ENCODE results near the gene EYA2. TPM values are rescaled to one million over a fixed set of nuclear protein-coding genes. Genes with fewer than 3 reads are reported as not detected.

The EYA2 gene
- polyA plus RNA-seq, 3 donors: 0.04 to 0.16 TPM; not detected in 1

DNA sequence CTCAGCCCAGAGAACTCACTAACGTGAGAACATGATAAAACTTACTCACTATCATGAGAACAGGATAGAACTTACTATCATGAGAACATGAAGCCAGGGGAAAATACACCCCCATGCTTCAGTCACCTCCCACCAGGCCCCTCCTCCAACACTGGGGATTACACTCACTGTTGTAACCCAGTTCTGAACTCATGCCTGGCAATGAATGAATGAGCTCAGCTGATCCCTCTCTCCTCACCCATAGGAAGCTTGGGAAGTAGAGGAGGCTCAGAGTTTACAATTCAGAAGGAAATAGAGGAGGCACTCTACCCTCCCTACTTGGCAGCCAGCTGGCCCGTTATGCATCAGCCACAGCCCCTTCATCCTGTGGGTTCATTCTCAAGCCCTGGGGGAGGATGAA, 102.5 kb downstream of the EYA2 start:
- H3K9me3 Mint-ChIP-seq: peaks cover 0 to 5% (median 3%) of the 10 kb centered on the region in 7 donors
- H3K27me3 Mint-ChIP-seq (ENCODE audit: low read depth in 3 of 3): peaks cover 2 to 32% (median 9%) of the 10 kb centered on the region in 3 donors
- H3K4me3 Mint-ChIP-seq: no peak overlapping the region

DNA sequence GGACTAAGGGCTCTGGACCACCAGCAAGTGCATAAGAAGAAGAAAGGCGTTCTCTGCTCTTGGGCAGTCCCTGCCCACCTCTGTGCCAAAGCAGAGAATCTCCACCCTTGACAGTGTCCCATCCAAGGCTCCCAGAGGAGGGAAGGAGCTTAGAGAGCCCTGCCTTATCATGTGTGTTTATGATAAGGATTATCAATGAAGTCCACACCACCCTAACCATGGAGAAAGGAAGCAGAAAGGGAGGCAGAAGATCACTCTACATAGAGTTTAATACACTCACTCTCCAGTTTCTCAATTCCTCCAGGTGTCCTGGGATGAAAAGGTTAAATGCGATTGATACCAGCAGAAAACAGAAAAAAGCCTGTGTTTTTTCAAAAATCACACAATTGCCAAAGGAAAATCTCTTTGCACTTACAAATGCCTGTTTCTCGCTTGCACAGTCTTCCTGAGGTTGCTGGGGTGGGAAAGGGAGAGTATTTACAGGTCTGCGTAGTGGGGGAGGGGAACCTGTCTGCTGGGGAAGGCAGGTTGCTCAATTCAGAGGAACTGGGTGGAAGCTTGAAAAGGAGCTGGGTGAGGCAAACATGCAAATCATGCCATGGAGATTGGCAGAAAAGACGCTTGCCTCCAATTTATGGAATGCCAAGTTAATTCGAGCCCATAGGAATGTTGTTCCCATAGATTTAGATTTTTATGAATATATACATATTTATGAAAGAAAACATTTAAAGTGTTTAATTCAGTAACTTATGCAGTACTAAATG, 104.0 kb downstream of the EYA2 start:
- no peaks in the 10 kb centered on the region for H4K20me1 ChIP-seq (ENCODE audit: insufficient read depth, low read length)
- peaks cover 13% of the 10 kb centered on the region for H3K4me1 Mint-ChIP-seq
- peaks cover 0 to 3% (median under 1%) of the 10 kb centered on the region in 7 donors for H3K9me3 Mint-ChIP-seq
- no peak overlapping the region for H3K4me2 ChIP-seq (replicated peaks; ENCODE audit: extremely low read depth, low read length, poor library complexity, severe bottlenecking)
- no peak for DNase-seq
- H3K4me1 ChIP-seq (ENCODE audit: control insufficient read depth in 1 of 2, insufficient read depth in 2 of 2, low read length in 2 of 2): peaks cover 4 to 8% of the 10 kb centered on the region in 2 donors
- no peaks in the 10 kb centered on the region for H3K36me3 ChIP-seq (replicated peaks in 1 of 2; ENCODE audit: control insufficient read depth in 1 of 2, insufficient read depth in 2 of 2, low read length in 2 of 2)
- no peak overlapping the region for H2AFZ ChIP-seq (ENCODE audit: insufficient read depth, low read depth, low read length, poor library complexity, severe bottlenecking)
- no peak overlapping the region for H3K9ac ChIP-seq (ENCODE audit: insufficient read depth, low read length, poor library complexity, severe bottlenecking)
- H3K4me3 ChIP-seq (replicated peaks in 1 of 3; ENCODE audit: low read depth in 2 of 3, low read length in 3 of 3): no peak overlapping the region
- no peaks in the 10 kb centered on the region for H3K9me3 ChIP-seq (replicated peaks in 1 of 2; ENCODE audit: control insufficient read depth in 1 of 2, insufficient read depth in 1 of 2, low read length in 2 of 2)
- TF ChIP-seq, protein P1, sequence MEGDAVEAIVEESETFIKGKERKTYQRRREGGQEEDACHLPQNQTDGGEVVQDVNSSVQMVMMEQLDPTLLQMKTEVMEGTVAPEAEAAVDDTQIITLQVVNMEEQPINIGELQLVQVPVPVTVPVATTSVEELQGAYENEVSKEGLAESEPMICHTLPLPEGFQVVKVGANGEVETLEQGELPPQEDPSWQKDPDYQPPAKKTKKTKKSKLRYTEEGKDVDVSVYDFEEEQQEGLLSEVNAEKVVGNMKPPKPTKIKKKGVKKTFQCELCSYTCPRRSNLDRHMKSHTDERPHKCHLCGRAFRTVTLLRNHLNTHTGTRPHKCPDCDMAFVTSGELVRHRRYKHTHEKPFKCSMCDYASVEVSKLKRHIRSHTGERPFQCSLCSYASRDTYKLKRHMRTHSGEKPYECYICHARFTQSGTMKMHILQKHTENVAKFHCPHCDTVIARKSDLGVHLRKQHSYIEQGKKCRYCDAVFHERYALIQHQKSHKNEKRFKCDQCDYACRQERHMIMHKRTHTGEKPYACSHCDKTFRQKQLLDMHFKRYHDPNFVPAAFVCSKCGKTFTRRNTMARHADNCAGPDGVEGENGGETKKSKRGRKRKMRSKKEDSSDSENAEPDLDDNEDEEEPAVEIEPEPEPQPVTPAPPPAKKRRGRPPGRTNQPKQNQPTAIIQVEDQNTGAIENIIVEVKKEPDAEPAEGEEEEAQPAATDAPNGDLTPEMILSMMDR (IDR thresholded peaks at IDR 0.05): no peak
- peak overlapping the region in 1 of 2 donors; percentile 3 for H3K4me3 Mint-ChIP-seq
- intact Hi-C loops (cut with micrococcal nuclease): no loop called here
- no peaks in the 10 kb centered on the region for H3K79me2 ChIP-seq (ENCODE audit: insufficient read depth, low read length)
- peaks cover 2 to 27% (median 6%) of the 10 kb centered on the region in 3 donors for H3K27me3 Mint-ChIP-seq (ENCODE audit: low read depth in 3 of 3)
- H3K27ac Mint-ChIP-seq: peak overlapping the region in 1 of 7 donors; percentile 32
- no peaks in the 10 kb centered on the region for H3K36me3 Mint-ChIP-seq
- no peak overlapping the region for H3K27ac ChIP-seq (ENCODE audit: low read depth in 1 of 2, low read length in 2 of 2)
- H3K27me3 ChIP-seq (ENCODE audit: control insufficient read depth in 2 of 2, insufficient read depth in 2 of 2, low read length in 2 of 2): no peaks in the 10 kb centered on the region
- 38% methylated on average over 1 of the region's 6 CpGs for WGBS (ENCODE audit: insufficient coverage)

More for the DNA sequence above, 102.5 kb downstream of the EYA2 start:
- Histone ChIP-seq H3K9me3 (replicated peaks in 1 of 2; ENCODE audit: control insufficient read depth in 1 of 2, insufficient read depth in 1 of 2, low read length in 2 of 2) (no peaks in the 10 kb centered on the region), H2AFZ (ENCODE audit: insufficient read depth, low read depth, low read length, poor library complexity, severe bottlenecking) (no peak overlapping the region), H3K9ac (ENCODE audit: insufficient read depth, low read length, poor library complexity, severe bottlenecking) (no peak overlapping the region), H3K36me3 (replicated peaks in 1 of 2; ENCODE audit: control insufficient read depth in 1 of 2, insufficient read depth in 2 of 2, low read length in 2 of 2) (no peaks in the 10 kb centered on the region), H3K27me3 (ENCODE audit: control insufficient read depth in 2 of 2, insufficient read depth in 2 of 2, low read length in 2 of 2) (no peaks in the 10 kb centered on the region), H3K27ac (ENCODE audit: low read depth in 1 of 2, low read length in 2 of 2) (no peak overlapping the region), H3K4me1 (ENCODE audit: control insufficient read depth in 1 of 2, insufficient read depth in 2 of 2, low read length in 2 of 2) (peaks cover 4 to 8% of the 10 kb centered on the region in 2 donors), H3K79me2 (ENCODE audit: insufficient read depth, low read length) (no peaks in the 10 kb centered on the region), H3K4me3 (replicated peaks in 1 of 3; ENCODE audit: low read depth in 2 of 3, low read length in 3 of 3) (no peak overlapping the region), H4K20me1 (ENCODE audit: insufficient read depth, low read length) (no peaks in the 10 kb centered on the region), H3K4me2 (replicated peaks; ENCODE audit: extremely low read depth, low read length, poor library complexity, severe bottlenecking) (no peak overlapping the region)
- TF ChIP-seq, protein P1 (IDR thresholded peaks at IDR 0.05): no peak
- DNase-seq: no peak
- Mint-ChIP-seq H3K36me3 (no peaks in the 10 kb centered on the region), H3K27ac (peak overlapping the region in 1 of 7 donors; percentile 68), H3K4me1 (peaks cover 13% of the 10 kb centered on the region)
- intact Hi-C loops (cut with micrococcal nuclease): no loop called here
- no CpG with 5 or more reads among the region's 2 CpGs for WGBS (ENCODE audit: insufficient coverage)

Measured in CD14-positive monocyte (primary cell).